H1 (cell line): Measurements from ENCODE around the gene RSL24D1. TPM values are rescaled to one million over a fixed set of nuclear protein-coding genes. Genes with fewer than 3 reads are reported as not detected.

Experiments
- ASH2L ChIP-seq: fragments of 200-600, 300-600 bp; sonication (generic); IDR thresholded peaks from one replicate; pipeline ENCODE4 v1.7.1; 2017; ENCODE audit warnings: low read length
- EP300 ChIP-seq, 2 experiments: IDR thresholded peaks; 1 replicate in 1 of 2; 2 replicates in 1 of 2; pipeline ENCODE4 v1.6.1; 2011 to 2012; ENCODE audit warnings: low read depth in 2 of 2, low read length in 2 of 2, mild to moderate bottlenecking in 2 of 2, borderline replicate concordance in 1 of 2, inconsistent platforms in 1 of 2, moderate library complexity in 1 of 2
- HDAC2 ChIP-seq, 2 experiments: fragments of 300-600 bp in 1 of 2; sonication (generic) in 1 of 2; IDR thresholded peaks; 2 replicates each; pipeline ENCODE4 v1.6.1; 2011 to 2012; ENCODE audit warnings: low read depth in 2 of 2, low read length in 2 of 2, mild to moderate bottlenecking in 2 of 2, moderate library complexity in 2 of 2, borderline replicate concordance in 1 of 2, inconsistent platforms in 1 of 2
- KDM1A ChIP-seq: fragments of 200-600, 300-600 bp; sonication (generic); IDR thresholded peaks from 2 replicates; pipeline ENCODE4 v1.7.1; 2016; ENCODE audit warnings: mild to moderate bottlenecking, low read length, borderline replicate concordance
- KDM5A ChIP-seq: fragments of 200-600 bp; IDR thresholded peaks from 2 replicates; pipeline ENCODE4 v1.7.1; 2012; ENCODE audit warnings: mild to moderate bottlenecking, low read length, inconsistent platforms, mixed read lengths
- SAP30 ChIP-seq: fragments of 300-600 bp; sonication (generic); IDR thresholded peaks from 2 replicates; pipeline ENCODE4 v1.7.1; 2012; ENCODE audit warnings: low read length, moderate library complexity, mild to moderate bottlenecking, inconsistent platforms; ENCODE audit not compliant: insufficient read depth, insufficient replicate concordance
- SP1 ChIP-seq: IDR thresholded peaks from 2 replicates; pipeline ENCODE4 v1.6.1; 2011; ENCODE audit warnings: low read depth, low read length
- TAF7 ChIP-seq: optimal IDR thresholded peaks from 2 replicates; pipeline ENCODE3; 2011; ENCODE audit warnings: low read depth, mild to moderate bottlenecking, inconsistent platforms, low read length, moderate library complexity, borderline replicate concordance
- TEAD4 ChIP-seq: IDR thresholded peaks from 2 replicates; pipeline ENCODE4 v1.6.1; 2012; ENCODE audit warnings: low read depth, low read length, inconsistent platforms, mixed read lengths
- polyA plus RNA-seq, 7 experiments: library from polyadenylated mRNA; depleted of rRNA in 3 of 7; stranded (reverse) in 5 of 7; unstranded in 2 of 7; fragments of >200 nt in 5 of 7; fragments of 200-250 nt in 2 of 7; gene quantifications; 1 replicate in 5 of 7; 2 replicates in 1 of 7; 4 replicates in 1 of 7; pipeline versions ENCODE4 v1.2.1 to v1.2.3, GENCODE V29; 2011 to 2013; ENCODE audit warnings: missing spikeins in 2 of 7, mixed read lengths in 2 of 7
- total RNA-seq: library from RNA; stranded (reverse); fragmentation: NEBNext Ultra II Directional; extraction: Animal tissue kit (Norgen Biotek cat#: 25700); gene quantifications from 2 replicates; pipeline ENCODE4 v1.2.1, GENCODE V29; 2021
- TF ChIP-seq, protein P1 (sequence below): fragments of 300-600 bp; sonication (generic); IDR thresholded peaks from 2 replicates; pipeline ENCODE4 v1.7.1; 2012; ENCODE audit warnings: low read length, moderate library complexity, mild to moderate bottlenecking, inconsistent platforms; ENCODE audit not compliant: insufficient replicate concordance
- TF ChIP-seq, protein P2 (sequence below): IDR thresholded peaks from 2 replicates; pipeline ENCODE4 v1.6.1; 2012; ENCODE audit warnings: inconsistent platforms

RSL24D1 gene
- total and polyA plus RNA-seq, 2 of the 8 experiments (the other 6 are each of a cell fraction or from before 2014, with no cell fraction given) = 45.7 to 130 TPM

DNA sequence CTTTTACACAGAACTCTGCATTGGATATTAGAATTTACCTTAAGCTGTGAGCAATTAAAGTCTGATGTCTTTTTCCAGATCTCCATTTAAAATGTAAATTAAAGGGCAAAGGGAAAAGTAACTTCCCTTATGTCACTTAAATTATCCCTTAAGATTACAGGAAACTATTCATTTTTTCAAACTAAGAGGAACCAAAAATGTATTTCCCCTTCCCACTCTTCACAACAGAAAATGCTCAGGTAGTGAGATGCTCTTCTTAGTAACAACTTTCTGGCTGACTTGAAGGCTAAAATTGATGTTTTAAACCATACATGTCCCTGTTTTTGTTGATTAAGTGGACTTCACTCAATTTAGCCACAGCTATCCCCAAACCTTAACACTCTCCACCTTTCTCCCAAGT is 17.6 kb downstream of the RSL24D1 start (continued):
- TF ChIP-seq, protein P1, sequence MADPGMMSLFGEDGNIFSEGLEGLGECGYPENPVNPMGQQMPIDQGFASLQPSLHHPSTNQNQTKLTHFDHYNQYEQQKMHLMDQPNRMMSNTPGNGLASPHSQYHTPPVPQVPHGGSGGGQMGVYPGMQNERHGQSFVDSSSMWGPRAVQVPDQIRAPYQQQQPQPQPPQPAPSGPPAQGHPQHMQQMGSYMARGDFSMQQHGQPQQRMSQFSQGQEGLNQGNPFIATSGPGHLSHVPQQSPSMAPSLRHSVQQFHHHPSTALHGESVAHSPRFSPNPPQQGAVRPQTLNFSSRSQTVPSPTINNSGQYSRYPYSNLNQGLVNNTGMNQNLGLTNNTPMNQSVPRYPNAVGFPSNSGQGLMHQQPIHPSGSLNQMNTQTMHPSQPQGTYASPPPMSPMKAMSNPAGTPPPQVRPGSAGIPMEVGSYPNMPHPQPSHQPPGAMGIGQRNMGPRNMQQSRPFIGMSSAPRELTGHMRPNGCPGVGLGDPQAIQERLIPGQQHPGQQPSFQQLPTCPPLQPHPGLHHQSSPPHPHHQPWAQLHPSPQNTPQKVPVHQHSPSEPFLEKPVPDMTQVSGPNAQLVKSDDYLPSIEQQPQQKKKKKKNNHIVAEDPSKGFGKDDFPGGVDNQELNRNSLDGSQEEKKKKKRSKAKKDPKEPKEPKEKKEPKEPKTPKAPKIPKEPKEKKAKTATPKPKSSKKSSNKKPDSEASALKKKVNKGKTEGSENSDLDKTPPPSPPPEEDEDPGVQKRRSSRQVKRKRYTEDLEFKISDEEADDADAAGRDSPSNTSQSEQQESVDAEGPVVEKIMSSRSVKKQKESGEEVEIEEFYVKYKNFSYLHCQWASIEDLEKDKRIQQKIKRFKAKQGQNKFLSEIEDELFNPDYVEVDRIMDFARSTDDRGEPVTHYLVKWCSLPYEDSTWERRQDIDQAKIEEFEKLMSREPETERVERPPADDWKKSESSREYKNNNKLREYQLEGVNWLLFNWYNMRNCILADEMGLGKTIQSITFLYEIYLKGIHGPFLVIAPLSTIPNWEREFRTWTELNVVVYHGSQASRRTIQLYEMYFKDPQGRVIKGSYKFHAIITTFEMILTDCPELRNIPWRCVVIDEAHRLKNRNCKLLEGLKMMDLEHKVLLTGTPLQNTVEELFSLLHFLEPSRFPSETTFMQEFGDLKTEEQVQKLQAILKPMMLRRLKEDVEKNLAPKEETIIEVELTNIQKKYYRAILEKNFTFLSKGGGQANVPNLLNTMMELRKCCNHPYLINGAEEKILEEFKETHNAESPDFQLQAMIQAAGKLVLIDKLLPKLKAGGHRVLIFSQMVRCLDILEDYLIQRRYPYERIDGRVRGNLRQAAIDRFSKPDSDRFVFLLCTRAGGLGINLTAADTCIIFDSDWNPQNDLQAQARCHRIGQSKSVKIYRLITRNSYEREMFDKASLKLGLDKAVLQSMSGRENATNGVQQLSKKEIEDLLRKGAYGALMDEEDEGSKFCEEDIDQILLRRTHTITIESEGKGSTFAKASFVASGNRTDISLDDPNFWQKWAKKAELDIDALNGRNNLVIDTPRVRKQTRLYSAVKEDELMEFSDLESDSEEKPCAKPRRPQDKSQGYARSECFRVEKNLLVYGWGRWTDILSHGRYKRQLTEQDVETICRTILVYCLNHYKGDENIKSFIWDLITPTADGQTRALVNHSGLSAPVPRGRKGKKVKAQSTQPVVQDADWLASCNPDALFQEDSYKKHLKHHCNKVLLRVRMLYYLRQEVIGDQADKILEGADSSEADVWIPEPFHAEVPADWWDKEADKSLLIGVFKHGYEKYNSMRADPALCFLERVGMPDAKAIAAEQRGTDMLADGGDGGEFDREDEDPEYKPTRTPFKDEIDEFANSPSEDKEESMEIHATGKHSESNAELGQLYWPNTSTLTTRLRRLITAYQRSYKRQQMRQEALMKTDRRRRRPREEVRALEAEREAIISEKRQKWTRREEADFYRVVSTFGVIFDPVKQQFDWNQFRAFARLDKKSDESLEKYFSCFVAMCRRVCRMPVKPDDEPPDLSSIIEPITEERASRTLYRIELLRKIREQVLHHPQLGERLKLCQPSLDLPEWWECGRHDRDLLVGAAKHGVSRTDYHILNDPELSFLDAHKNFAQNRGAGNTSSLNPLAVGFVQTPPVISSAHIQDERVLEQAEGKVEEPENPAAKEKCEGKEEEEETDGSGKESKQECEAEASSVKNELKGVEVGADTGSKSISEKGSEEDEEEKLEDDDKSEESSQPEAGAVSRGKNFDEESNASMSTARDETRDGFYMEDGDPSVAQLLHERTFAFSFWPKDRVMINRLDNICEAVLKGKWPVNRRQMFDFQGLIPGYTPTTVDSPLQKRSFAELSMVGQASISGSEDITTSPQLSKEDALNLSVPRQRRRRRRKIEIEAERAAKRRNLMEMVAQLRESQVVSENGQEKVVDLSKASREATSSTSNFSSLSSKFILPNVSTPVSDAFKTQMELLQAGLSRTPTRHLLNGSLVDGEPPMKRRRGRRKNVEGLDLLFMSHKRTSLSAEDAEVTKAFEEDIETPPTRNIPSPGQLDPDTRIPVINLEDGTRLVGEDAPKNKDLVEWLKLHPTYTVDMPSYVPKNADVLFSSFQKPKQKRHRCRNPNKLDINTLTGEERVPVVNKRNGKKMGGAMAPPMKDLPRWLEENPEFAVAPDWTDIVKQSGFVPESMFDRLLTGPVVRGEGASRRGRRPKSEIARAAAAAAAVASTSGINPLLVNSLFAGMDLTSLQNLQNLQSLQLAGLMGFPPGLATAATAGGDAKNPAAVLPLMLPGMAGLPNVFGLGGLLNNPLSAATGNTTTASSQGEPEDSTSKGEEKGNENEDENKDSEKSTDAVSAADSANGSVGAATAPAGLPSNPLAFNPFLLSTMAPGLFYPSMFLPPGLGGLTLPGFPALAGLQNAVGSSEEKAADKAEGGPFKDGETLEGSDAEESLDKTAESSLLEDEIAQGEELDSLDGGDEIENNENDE = no peak
- TF ChIP-seq TEAD4 (no peak), KDM1A (no peak), SAP30 (no peak), ASH2L (no peak), SP1 (no peak), KDM5A (no peak), TAF7 (no peak), HDAC2 (IDR thresholded peaks at IDR 0.05; ENCODE audit: borderline replicate concordance in 1 of 2, low read depth in 2 of 2, low read length in 2 of 2) (no peak), EP300 (IDR thresholded peaks at IDR 0.05; ENCODE audit: borderline replicate concordance in 1 of 2, low read depth in 2 of 2, low read length in 2 of 2) (no peak)
- TF ChIP-seq, protein P2, sequence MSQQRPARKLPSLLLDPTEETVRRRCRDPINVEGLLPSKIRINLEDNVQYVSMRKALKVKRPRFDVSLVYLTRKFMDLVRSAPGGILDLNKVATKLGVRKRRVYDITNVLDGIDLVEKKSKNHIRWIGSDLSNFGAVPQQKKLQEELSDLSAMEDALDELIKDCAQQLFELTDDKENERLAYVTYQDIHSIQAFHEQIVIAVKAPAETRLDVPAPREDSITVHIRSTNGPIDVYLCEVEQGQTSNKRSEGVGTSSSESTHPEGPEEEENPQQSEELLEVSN = no peak
